Activated T-cell treated with anti-CD3 and anti-CD28 coated beads for 24 hours (primary cell): ENCODE results near the gene TNFAIP2.
"Not testable (repeated sequence)": the region's sequence is repeated elsewhere in the genome, so short reads cannot be mapped to it uniquely, and the experiment has no call there.

Source experiments
- DNase-seq: peaks from one replicate; pipeline ENCODE4 v3.0.0-alpha.2; 2020; ENCODE audit warnings: low read depth

Gene TNFAIP2

DNA sequence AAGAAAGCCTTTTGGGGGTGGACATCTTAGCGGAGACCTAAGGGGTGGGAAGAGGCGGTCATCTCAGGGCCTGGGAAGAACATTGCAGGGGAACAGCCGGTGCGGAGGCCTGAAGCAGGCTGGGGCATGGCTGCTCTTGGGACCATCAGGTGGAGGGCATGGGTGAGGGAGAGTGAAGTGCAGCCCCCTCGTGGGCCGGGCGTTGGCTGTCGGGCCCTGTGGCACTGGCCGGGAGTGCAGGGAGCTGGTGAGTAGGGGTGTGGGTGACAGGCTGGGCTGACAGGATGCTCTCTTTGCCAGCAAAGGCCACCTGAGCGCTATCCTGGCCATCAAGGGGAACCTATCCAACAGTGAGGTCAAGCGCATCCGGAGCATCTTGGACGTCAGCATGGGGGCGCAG lies 11.7 kb downstream of the TNFAIP2 start:
- no peak for DNase-seq

- DNase-seq = no peak
These were observed 12.3 kb downstream of the TNFAIP2 start for GRCh38 chr14:103135333-103136260.

DNA sequence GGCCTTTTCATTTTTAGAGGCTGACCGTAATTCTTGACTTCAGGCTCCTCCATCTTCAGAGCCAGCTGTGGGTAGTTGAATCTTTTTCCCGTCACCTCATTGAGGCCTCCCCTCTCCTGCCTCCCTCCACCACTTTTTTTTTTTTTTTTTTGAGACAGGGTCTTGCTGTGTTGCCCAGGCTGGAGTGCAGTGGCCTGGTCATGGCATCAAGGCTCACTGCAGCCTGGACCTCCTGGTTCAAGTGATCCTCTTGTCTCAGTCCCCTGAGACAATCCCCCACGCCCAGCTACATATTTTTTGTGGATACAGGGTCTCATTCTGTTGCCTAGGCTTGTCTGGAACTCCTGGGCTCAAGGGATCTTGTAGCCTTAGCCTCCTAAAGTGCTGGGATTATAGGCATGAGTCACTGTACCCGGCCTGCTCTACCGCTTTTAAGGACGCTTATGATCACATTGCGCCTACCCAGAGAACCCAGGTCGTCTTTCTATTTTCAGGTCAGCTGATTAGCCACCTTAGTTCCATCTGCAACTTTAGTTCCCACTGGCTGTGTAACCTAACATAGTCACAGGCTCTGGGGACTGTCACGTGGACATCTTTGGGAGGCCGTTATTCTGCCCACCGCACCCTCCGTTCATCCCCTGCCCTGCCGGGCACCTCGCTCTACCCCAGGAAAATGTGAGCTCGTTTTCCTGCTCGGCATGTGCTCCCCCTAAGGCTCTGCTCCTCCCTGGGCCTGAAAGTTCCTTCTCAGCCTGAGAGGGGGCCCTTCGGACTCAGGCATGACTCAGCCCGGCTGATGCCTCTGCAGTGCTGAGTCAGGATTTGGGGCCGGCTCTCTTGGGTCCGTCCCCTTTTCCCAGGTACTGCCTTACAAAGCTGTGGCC lies 13.4 kb downstream of the TNFAIP2 start:
- no peak for DNase-seq

GRCh38 chr14:103137689-103138300 lies 14.5 kb downstream of the TNFAIP2 start:
- DNase-seq = no peak

DNA sequence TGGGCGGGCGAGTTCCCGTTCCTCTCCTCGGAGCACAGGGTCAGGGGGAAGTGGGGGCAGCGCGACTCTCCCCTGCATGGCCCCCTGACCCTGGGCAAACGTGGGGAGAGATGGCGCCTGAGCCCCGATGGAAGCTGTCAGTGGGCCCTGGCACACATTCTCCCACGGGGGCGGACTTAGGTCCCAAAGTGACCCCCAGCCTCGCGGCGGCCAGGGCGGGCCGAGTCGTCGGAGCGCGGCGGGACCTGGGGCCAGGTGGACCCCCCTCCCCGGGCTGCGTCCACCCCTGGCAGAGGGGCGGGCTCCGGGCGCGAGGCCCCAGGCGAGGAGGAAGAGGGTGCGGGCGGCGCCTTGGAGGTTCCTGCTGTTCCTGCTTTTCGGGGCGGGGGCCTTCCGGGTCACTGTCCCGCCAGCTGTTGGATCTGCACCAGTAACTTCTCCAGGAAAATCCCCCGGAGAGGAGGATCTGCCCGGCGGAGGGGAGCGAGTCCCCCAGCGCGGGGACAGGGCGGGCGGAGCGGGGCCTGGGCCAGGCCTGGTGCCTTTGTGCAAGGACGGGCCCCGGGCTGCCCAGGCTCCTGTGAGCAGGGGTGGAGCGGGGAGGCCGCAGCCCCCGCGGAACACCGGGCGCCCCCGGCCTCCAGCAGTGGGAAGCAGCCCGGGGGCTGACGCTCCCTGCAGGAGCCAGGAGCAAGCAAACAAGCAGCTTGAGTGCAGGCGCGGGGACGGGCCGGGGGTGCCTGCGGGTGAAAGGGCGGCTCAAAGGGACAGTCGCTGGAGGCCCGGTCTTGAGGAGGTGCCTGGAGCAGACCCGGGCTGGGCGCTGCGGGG lies 15.3 kb downstream of the TNFAIP2 start:
- DNase-seq = no peak

- DNase-seq = no peak
These were observed 16.1 kb downstream of the TNFAIP2 start for GRCh38 chr14:103139132-103140025.

DNA sequence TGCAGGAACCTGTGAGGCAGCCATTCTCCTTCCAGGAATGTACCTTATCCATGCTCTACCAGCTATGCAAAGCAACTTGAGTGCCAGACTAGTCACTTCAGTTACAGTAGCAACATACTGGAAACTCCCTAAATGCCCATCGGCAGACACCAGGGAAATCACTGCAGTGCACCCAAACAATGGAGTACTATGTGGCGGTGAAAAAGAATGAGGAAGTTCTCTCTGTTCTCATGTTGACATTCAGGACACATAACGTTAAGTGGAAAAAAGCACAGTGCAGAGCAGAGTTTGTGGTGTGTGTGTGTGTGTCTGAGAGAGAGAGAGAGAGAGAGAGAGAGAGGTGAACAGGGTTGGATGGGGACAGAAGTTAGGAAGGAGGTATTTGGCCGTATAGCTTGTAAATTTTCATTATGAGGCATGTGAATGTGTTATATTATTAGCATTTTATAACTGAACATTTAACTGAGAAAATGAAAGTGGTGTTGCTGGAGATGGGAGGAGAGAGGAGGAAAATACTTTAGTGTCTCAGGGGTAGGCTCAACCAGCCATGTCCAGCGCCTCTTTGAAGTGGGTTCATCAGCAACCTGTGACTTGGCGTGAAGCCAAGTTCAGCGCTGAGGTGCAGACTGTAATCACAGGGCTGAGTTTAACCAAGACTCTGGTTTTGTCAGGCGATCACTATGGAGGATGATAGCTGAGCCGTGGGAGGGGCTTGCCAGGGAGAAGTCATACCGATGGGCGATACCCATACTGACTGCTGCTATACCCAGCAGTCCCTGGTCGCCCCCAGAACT lies 17.3 kb downstream of the TNFAIP2 start:
- no peak for DNase-seq

DNA sequence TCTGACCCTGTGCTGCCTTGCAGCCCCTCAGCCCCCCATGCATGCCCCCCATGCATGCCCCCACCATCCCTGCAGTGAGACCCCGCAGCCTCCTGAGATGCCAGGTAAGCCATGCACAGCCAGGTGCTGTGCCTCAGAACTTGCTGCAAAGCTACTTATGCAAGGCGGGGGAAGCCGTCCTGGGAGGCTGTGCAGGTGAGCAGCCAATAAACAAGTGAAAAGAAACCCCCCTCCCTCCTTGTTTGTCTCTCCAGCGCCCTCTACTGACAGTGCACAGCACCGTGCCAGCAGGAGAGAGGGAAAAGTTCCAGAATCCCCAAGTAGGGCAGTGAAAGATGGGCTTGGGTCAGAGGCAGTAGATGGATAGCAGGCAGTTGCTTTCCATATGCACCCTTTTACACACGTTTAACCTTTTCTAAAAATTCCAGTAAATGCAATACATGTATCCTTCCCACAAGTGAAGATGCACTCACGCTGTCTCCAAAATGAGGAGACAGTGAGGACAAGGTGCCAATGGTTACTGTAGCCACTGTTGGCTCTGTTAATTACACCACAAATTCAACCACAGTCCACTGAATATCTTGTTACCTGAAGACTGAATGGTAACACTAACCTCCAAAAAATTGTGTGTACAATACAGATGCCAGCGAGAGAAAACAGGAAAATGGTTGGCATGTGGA lies 18.0 kb downstream of the TNFAIP2 start:
- peak; percentile 9 for DNase-seq

- no peak for DNase-seq
These were observed 18.8 kb downstream of the TNFAIP2 start for GRCh38 chr14:103142026-103142425.

- no peak for DNase-seq
These were observed 19.6 kb downstream of the TNFAIP2 start for GRCh38 chr14:103142721-103143302.

DNA sequence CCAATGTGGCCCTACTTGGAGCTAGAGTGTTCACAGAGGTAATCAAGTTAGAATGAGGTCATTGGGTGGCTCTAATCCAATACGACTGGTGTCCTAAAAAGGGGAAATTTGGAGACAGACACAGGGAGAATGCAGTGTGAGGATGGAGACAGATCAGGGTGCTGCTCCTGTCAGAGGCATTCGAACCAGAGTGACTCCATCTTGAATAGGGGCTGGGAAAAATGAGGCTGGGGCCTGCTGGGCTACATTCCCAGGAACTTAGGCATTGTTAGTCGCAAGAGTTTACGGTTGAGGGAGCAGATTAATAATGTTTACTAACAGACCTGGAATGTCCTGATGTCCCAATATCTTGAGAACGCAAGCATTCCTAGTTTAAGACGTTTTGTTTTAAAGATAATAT lies 20.2 kb downstream of the TNFAIP2 start:
- no peak for DNase-seq

DNA sequence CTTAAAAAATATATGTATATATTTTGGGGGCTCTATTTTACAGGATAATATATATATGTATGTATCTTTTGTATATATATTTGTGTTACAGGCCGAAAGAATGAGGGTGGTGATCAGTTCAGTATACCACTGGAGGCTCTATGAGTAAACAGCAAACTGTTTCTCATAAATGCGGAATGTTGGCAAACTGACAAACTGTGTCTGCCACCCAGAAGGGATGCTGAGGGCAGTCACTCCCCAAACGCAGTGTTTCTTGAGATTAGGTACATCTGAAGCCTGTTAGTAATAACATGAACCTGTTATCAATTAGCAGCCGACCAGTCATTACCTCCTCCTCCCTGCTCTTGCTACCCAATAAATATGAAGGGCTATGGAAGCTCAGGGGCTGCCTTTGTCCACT lies 20.8 kb downstream of the TNFAIP2 start:
- DNase-seq = no peak

DNA sequence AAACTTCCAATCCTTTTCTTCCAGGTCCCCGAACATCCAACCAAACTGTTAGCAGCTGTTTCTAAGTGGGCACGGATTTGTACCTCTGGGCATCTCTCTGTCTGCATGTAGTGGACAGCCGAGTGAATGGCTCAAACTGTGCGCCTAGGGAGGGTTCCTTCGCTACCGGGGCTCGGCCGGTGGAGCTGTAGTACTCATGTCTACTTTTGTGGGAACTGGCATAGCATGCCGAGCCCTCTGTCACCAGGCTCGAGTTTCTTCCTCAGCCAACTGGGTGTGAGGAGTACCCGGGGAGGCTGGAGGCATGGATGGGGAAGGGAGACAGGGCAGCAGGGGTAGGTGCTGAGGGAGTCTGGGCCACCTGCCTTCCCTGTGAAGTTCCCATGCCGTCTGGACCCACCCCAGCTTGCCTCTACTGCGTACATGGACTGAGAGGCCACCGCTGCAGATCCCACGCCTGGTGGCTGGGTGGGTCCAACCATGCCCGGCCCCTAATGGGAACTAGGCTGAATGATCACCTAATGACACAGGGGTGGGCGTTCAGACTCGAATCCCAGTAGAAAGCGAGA lies 23.0 kb downstream of the TNFAIP2 start:
- no peak for DNase-seq

DNA sequence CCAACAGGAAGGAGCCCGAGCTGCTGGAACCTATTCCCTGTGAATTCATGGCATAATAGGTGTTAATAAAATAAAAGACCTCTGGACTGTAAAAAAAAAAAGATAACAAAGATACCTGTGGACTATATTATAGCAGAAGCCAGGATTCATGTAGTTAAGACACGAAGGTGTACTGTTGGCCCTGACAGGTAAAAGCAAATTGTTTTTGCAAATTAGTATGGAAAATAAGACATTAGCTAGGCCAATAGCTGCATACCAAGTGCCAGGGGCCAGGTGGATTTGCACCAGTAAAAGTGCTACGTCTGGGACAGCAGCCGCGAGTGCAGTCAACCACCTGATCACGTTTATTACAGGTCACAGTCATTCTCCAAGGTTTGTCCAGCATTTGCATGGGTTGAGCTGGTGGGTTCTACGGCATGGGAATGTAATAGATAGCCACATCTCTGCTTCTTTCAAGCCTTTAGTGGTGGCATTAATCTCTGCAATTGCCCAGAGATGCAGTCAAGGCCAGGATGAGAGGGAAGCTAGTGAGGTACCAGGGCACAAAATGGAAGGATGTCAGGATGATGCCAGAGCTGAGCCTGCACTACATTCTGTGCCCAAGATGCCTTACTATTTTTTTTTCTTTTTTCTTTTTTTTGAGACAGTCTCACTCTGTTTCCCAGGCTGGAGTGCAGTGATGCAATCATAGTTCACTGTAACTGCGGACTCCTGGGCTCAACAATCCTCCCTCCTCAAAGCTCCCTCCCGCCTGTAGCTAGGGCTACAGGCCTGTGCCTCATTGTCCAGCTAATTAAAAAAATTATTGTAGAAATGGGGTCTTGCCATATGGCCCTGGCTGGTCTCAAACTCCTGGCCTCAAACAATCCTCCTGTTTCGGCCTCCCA lies 26.3 kb downstream of the TNFAIP2 start:
- no peak for DNase-seq

DNA sequence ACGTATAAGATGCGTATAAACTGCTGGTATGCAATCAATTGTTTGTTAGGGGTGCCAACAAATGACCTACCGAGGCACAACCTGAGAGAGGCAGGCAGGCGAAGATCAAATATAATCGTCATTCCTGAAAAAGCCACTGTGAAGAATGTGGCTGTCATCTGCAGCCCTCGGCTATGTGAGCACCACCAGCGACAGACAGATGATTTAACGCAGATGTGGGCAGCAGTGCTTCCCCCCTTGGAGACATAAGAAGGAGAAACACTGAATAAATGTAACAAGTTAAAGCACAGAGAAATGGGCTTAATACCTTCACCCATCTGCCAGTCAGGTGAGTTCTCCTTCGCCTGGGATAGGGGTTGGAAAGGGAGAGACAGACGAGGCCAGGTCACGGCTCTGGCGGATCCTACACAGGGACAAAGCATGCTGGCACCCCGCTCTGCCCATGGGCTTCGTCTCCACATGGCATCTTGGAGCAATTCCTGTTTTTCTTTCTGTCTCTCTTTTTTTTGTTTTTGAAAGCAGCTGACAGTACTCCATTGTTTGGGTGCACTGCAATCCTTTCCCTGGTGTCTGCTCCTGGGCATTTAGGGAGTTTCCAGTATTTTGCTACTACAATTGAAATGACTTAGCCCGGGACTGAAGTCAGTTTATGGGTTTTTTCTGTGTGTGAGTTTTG lies 28.1 kb downstream of the TNFAIP2 start:
- no peak for DNase-seq

DNA sequence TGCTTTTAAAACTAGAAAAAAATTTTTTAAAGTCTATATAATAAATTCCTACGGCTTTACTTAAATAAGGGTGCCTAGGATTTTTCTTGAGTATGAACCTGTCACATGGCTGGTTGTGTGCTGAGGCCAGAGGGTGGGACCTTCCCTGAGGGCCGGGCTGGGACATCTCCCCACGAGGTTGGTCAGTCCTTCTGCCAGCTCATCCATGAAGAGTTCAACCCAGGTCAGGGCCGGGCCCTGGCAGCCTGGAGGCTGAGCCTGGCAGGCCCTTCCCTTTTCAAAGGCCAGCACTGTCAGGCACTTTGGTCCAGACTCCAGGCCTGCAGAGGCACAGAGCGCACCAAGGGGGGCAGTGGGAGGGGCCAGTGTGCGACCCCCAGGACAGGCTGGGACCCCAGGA lies 31.7 kb downstream of the TNFAIP2 start:
- DNase-seq = no peak

- DNase-seq = not testable (repeated sequence)
These were observed 32.2 kb downstream of the TNFAIP2 start for GRCh38 chr14:103155416-103155815.
